ENCODE data around the gene HACD2.

DNA sequence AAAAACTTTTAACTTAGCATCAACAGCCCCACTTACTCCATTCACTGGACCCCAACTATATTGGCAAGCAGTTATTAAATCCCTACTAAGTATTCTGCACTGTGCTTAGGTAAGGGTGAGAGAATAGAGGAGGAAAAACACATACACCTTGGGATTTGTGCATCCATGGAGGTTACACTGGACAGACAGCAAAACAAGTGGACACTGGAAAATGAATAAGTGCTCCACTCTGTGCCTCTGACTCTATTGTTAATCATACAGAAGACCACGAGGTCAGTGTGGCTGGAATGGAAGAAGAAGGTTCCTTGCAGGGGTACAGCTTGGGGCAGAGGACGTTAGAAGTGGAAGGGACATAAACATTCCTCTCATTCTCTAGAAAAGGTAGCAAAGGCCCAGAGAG is 139.2 kb downstream of the HACD2 start:
- TF ChIP-seq EZH2 (IDR thresholded peaks at IDR 0.05; ENCODE audit: insufficient read depth, low read length), result no peak
- TF ChIP-seq CTCF (IDR thresholded peaks at IDR 0.05; ENCODE audit: insufficient read depth, low read depth, low read length), result no peak
